SK-N-SH (cell line): Measurements from ENCODE around the gene FAM110A.

ENCODE experiments used
- EP300 ChIP-seq, 2 experiments: IDR thresholded peaks; 2 replicates each; pipeline versions ENCODE4 v1.4.0 to v1.6.1; 2012; ENCODE audit warnings: borderline replicate concordance in 1 of 2, low read depth in 1 of 2, low read length in 1 of 2
- TAF1 ChIP-seq: IDR thresholded peaks from 2 replicates; pipeline ENCODE4 v1.6.1; 2012; ENCODE audit warnings: low read depth, mild to moderate bottlenecking, low read length, moderate library complexity, borderline replicate concordance
- TF ChIP-seq, protein P1 (sequence below): fragments of 200-600 bp; sonication (generic); IDR thresholded peaks from 2 replicates; pipeline ENCODE4 v1.6.1; 2017; ENCODE audit warnings: antibody characterized with exemption, mild to moderate bottlenecking, moderate library complexity
- TF ChIP-seq, protein P2 (sequence below): IDR thresholded peaks from 2 replicates; pipeline ENCODE4 v1.4.0; 2012; ENCODE audit warnings: low read depth, borderline replicate concordance

DNA sequence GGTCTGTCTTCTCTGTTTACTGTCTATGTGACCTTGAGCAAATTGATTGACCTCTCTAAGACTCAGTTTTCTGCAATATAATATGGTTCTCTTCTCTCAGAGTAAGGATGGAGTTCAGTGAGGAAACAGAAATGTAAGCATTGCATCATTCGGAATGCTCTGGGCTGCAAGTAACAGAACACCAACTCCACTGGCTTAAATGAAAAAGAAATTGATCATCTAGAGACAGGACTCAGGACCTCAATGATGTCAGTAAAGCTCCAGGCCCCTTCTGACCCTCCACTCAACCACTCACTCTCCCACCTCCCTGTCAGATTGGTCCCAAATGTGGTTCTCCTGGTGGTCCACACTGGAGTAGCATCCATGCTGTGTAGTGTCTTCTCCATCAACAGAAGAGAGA is 31.9 kb downstream of the FAM110A start:
- TF ChIP-seq, protein P1, sequence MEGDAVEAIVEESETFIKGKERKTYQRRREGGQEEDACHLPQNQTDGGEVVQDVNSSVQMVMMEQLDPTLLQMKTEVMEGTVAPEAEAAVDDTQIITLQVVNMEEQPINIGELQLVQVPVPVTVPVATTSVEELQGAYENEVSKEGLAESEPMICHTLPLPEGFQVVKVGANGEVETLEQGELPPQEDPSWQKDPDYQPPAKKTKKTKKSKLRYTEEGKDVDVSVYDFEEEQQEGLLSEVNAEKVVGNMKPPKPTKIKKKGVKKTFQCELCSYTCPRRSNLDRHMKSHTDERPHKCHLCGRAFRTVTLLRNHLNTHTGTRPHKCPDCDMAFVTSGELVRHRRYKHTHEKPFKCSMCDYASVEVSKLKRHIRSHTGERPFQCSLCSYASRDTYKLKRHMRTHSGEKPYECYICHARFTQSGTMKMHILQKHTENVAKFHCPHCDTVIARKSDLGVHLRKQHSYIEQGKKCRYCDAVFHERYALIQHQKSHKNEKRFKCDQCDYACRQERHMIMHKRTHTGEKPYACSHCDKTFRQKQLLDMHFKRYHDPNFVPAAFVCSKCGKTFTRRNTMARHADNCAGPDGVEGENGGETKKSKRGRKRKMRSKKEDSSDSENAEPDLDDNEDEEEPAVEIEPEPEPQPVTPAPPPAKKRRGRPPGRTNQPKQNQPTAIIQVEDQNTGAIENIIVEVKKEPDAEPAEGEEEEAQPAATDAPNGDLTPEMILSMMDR = no peak
- TF ChIP-seq, protein P2, sequence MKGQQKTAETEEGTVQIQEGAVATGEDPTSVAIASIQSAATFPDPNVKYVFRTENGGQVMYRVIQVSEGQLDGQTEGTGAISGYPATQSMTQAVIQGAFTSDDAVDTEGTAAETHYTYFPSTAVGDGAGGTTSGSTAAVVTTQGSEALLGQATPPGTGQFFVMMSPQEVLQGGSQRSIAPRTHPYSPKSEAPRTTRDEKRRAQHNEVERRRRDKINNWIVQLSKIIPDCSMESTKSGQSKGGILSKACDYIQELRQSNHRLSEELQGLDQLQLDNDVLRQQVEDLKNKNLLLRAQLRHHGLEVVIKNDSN = no peak
- TF ChIP-seq EP300 (IDR thresholded peaks at IDR 0.05; ENCODE audit: borderline replicate concordance in 1 of 2, low read depth in 1 of 2, low read length in 1 of 2) (no peak), TAF1 (no peak)
